Fibroblast of peridontal ligament (primary cell): Measurements from ENCODE around the gene NHS.

Source experiments
- DNase-seq: peaks from one replicate; pipeline ENCODE4 v3.0.0-alpha.2; 2010; ENCODE audit errors: extremely low read depth

NHS gene

DNA sequence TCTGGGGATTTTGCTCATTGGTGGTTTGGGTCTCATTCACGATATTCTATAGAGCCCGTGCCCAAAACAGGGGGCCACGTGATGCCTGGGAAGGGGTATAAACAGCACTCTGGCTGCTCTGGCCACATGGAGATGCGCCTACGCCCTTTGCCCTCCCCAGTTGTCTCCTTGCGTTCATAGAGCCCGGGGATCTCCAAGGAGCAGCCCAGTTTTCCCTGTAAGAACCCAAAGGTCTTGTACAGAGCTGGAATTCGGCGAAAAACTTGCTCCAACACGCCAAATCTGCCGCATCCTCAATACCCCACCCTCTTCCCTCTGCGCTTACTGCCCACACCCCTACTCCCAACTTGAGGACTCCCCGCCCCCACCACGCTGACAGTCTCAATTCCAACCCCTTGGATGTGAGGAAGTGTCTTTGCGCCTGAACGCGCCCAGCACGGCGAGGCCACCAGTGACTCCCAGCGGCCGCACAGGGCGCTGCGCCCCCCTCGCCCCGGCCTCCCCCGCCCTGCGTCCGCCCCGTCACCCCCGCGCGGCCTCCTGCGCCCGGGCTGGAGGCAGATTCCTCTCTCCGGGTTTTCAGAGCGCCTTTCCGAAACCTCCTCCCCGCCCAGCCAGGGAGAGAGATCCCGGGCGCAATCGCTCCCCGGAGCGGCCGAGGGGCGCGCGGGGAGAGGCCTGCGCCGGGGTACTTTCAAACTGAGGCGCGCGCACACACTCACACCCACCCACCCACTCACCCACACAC lies at the start of gene NHS:
NHS (plus strand) TSS at position 582 of the 748 bp plus-strand sequence. CDS start 558 bp downstream, outside the sequence.
- peak; percentile 67 for DNase-seq

DNA sequence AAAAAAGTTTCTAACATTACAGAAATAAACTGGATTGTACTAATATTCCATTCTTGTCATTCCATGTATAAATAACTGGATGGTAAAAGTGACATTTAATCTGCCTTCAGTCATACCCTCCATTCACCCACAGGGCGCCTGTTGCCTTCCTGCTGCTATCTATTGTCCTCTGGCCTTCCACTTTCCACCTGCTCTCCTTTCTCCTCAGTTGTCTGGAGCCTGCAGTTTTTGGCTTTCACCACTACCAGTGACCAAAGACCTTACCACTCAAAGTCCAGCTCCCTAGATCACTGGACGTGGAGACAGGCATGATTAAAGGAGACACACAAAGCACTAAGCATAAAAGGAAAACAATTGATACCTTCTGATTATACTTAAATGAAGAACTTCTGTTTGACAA lies 46.2 kb upstream of the NHS start:
- no peak for DNase-seq

DNA sequence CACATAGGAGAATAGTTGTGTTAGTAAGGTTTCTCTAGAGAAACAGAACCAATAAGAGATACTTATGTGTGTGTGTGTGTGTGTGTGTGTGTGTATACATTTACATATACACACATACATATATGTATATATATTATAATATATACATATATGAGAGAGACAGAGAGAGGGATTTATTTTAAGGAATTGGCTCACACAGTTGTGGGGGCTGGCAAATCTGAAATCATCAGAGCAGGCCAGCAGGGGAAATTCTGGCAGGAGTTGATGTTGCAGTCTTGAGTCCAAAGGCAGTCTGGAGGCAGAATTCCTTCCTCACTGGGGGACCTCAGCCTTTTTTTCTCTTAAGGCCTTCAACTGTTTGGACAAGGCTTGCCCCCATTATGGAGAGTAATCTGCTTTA lies 38.6 kb upstream of the NHS start:
- no peak for DNase-seq

DNA sequence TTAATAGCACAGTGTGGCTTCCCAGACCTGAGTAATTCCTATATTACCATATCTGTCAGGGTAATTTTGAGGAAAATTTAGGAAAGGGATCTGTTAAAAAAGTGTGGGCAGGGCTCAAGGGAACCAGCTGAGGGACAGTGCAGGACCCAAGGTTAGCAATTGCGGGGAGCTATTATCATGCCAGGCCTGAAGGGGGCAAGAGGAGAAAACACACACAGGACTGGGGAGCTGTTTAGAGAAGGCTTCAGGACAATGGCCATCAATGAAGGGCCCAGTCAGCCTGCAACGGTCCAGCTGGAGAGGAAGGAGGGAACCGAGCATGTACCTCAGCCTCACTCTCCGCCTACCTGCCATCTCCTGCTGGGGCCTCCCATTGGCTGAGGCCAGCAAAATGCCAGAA lies 19.0 kb upstream of the NHS start:
- DNase-seq = no peak

DNA sequence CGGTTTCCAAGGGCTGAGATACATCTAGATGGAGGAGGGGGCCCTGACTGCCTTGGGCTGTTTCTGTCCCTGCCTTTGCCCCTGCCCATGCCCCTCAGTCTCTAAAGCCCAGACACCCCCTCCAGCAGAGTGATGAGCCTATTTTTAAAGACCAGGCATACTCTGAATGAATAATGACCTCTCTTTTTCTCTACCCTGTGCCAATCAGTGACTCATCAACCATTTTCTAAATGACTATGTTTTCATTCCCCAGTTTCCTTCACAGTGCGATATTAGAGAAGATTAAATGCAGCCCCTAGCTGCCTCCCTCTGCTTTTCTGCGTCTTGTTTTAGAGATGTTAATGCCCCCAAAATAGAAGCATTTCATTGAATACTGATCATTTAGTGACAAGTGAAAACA lies 15.5 kb upstream of the NHS start:
- peak; percentile 38 for DNase-seq

DNA sequence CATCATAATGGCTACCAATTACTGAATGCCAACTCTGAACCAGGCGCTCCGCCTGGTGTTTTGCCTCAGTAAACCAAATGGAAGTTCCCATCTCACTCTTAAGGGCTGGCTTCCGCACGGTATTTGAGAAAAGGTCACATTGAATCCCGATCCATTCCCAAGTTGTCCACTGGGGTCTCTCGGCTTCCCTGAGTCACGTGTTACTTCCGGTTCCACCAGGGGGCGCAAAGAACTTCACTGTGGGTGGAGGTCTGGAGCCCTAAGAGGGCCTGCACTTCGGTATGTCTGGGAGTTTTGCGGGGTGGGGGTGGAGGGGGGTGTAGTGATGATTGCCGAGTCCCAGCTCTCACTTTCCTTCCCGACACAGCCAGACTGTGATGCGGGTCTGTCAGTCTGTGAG lies 13.4 kb upstream of the NHS start:
- no peak for DNase-seq

DNA sequence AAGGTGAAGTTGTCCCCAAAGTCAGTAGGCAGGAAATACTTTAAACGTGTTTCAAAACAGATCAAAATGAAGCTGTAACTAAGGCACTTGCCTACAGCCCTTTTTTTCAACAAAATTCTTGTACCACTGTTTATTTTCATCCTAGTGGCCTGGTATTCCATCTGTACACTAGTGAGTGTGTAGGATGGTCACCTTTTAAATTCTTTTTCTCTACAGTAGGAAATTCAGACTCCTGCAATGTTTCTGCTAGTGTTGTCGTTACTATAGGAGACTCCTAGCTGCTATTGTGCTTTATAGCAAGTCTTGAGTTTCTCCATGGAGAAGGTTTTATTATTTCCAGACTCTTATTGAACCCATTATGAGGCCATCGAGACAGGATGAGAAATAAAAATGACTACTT lies 7.0 kb upstream of the NHS start:
- DNase-seq = no peak

DNA sequence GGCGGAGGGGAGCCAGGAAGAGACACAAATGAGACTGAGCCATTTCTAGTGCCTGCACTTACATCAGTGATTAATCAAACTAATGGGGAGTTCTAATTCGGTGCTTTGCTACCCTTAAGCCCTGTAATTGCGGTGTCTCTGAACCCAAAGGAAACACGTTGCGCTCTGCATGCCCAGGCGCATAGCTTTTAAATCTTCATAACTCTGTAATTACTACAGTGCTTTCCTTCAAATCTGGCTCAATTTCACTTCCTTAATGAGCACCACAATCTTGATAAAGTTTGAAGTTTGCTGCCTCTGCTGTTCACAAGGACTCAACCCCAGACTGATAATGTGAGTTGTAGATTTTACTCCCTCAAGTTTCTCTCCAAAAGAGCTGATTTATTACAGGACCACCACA lies 5.7 kb upstream of the NHS start:
- no peak for DNase-seq

DNA sequence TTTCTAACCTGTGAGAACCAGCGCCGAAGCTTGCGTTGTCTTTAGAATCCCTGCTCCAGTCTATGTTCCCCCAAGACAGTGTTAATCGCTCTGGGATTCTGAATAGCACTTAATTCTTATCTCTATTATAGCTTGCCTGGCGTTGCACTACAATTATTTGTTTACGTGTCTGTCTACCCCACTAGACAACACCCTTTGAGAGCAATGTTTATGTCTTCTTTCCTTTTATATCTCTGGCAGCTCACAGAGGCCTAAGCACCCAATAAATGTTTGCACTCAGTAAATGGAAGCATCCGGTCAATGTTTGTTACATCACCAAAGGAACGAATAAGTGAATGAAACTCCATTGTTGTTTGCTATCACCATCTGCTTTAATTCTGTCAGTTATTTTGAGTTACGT lies 4.8 kb upstream of the NHS start:
- DNase-seq = no peak

DNA sequence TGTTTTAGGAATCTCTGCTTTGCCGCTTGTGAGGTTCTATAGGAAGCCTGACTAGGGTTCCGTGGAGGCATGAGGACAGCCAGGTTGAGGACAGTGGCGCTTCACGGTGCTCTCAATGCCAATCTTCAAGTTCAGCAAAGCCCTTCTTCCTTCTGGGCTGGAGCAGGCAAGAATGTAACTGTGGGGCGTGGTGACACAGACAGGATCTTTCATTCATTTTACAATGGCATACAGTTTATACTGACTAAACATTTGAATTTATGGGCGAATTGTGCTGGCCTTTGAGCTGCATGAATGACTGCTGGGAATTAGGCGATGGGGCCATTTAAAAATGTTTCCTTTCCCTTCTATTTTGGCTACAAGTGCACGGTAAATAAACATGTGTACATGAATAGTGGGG lies 2.9 kb upstream of the NHS start:
- DNase-seq = no peak

DNA sequence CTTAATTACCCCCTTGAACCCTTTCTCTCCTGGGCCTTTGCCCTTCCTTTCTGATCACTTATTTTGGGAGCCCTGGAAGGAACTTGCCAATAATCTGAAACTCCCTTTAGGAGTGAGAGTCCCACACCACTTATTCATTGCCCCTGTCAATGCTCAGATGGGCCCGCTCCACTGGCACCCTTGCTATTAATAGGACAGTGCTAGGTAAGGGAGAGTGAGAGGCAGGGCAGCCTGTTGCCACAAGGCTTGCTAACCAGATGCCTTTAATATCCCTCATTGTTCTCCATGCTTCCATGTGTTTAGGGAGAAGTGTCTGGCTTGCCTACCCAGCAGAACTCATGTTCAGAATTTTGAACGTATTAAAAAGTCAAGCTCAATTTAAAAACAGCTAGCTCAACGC lies 1.7 kb upstream of the NHS start:
- DNase-seq = no peak

DNA sequence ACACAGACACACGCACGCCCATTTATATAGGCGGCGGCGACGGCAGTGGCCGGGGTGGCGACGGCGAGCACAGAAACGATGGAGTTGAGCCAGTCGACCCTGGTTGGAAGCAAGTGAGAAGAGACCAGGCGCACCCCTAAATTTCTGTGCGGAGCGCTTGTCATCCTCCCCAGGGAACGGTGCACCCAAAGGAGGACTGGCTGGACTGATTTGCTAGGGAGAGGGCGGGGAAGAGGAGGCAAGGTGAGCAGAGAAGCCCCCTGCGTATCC lies 302 bp downstream of the NHS start:
- DNase-seq = no peak

DNA sequence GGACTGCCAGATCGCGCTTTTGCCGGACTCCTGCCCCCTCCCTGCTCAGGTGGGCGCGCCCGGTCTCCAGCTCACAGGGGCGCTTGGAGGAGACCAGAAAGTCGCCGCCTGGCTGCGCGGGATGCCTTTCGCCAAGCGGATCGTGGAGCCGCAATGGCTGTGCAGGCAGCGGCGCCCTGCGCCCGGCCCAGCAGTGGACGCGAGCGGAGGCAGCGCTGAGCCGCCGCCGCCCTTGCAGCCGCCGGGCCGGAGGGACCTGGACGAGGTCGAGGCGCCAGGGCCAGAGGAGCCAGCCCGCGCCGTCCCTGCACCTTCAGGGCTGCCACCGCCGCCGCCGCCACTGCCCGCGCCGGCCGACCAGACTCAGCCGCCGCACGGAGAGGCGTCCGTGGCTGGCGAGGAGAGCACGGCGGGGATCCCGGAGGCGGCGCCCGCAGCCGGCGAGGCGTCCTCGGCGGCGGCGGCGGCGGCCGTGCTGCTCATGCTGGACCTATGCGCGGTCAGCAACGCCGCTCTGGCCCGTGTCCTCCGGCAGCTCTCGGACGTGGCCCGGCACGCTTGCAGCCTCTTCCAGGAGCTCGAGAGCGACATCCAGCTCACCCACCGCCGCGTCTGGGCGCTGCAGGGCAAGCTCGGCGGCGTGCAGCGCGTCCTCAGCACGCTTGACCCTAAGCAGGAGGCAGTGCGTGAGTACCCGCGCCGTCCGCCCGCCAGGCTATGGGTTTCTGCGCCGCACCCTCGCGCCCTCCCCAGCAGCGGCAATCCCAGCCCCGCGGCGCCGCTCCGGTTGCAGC lies 834 bp downstream of the NHS start:
- peak; percentile 13 for DNase-seq

DNA sequence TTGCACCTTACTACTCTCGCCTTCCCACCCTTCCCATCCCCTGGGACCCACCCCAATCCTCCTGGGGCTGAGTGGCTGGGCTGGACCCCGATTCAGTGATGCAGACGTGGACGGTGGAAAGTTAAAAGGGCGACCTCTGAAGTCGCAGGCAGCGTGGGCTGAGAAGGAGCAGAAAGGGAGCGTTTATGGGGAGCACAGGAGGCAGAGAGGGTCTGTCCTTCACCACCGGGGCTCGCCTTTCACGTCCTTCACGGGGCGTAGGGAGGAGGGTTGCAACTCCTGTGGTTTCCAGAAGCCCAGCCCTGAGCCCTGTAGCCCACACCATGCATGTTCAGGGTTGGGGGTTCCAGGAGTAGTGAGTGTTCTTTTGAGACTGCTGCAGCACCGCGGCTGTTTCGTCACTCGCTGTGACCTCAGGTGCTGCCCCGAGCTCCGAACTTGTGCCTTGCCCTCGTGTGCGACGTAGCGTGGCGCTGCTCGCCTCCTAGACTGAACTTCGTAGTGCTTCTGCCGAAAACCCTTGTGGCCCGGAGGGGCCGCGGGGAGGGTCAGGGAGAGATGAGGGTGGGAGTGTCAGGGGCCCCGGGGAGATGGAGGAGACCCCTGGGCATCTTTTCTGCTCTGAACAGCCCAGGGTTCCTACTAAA lies 1.6 kb downstream of the NHS start:
- no peak for DNase-seq

DNA sequence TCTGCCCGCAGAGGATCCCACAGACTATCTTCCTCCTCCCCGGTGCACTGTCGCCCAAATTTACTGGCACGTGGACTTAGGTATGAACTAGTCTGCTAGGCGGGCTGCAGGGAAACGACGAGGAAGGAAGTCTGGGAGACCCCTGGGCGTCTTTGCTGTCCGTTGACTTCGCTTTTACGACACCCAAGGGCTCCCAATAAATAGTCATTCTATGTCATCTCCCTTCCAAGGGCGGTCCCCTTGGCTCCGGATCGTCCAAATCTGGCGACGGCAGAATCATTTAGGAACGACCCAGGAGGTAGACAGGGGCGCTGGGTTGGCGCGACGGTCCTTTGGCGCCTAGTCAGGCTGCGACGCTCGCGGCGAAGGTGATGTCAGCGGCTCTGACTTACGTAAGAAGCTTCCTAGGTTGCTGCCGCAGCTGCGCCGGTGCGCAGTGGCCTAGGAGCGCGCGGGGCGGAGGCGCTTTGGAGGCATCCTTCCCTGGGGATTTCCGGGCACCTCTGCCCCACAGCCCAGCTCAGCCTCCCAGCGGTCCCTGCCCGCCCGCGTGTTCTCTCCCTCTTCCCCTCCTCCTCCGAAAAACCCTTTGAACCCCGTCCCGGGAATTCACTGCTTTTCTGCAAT lies 2.2 kb downstream of the NHS start:
- DNase-seq = peak; percentile 34

DNA sequence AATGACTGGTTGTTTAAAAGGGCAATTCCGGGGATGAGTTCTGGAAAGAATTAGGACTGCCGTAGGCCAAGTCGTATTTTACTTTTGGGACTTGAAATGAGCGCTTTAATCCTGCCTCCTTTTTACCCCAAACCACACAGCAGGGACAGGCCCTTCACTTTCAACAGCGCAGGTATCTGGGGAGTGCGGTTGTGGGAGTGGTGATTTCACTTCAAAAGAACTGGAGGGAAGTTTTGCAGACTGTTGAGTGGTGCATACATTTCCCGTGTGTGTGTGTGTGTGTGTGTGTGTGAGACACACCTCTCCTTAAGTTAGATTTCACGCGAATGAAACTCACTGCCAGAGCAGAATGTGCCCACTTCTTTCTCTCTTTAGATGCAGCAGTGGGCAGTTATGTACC lies 2.8 kb downstream of the NHS start:
- peak; percentile 17 for DNase-seq

DNA sequence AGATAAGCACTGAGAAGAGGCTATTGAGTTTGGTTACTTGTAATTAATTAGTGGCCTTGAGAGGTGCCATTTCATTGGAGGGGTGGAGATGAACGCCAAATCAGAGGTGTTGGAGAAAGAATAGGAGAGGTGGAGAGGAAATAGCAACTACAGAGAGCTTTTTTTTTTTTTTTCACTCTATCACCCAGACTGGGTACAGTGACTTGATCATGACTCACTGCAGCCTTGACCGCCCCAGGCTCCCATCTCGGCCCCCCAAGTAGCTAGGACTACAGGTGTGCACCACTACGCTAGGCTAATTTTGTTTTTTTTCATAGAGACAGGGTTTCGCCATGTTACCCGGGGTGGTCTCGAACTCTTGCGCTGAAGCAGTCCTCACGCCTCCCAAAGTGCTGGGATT lies 5.2 kb downstream of the NHS start:
- no peak for DNase-seq

DNA sequence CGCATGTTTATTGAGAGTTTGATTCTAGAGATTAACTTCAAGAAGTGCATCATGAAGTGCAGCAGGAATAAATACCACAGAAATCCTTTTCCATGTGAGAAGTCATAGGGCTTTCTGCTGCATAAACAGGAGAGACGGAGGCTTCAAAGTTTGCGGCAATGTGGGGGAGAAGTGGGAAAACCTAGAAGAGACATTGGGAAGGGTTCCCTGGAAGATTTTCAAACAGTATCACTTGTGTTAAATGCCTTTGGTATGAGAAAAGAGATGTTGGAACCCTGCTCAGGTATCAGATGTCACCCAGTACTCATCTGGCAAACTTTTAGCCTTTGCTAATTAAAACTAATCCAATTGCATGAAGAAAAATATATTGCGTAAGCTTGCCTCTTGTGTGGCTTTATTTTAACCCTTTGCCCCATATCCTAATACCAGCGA lies 15.4 kb downstream of the NHS start:
- no peak for DNase-seq

DNA sequence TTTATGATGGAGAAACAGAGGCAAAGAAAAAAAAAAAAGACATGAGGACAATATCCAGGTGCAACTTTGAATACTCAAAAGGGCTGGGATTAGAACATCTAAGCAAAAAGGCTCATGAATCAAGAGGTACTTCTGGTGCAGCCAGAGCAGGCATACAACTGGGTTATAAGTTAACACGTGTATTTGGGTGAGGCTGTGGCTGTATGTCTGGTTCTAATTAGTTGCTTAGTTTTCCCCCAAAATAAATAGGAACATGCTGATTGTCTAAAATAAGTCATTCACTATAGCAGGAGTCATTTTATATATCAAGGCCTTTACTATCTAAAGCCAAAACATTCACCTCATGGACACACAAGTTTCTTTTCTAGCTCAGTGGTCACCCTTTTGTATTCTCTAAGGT lies 20.2 kb downstream of the NHS start:
- peak; percentile 59 for DNase-seq

DNA sequence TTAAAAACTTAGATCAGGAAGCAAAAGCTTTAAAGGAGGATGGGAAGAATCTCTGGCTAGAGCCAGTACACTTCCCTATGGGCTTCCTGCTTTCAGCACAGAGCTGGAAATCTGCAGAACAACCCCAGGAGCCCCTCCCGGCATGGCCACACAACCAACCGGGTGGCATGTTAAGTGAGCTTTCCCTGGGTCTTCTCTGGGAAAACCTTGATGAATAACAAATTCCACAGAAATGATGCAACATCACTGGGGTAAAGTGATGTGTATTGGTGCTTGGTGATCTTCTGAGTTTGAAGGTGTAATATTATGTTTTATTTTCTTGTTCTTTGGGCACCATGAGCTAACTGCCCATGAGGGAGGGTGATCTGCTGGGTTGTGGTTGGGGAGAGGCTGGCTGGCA lies 22.1 kb downstream of the NHS start:
- no peak for DNase-seq

DNA sequence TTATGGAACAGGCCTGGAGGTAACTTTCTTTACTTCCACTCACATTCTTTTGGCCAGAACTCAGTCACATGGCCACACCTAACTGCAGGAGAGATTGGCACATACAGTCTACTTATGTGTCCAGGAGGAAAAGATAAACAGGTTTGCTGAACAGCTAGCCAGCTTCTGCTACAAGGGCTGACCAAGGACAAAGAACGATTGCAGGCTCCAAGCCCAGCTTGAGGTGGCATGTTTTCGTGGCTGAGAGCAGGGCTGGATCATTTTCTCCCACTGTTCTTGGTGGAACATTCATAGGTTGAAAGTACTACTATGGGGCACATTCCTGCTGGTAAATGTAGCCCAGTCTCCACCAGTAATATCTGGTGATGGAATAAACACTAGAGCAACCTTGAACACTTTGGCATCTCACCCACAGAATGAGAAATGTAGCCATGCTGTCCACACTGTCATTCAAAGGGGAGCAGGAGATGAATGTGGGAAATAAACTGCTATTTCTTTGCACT lies 28.2 kb downstream of the NHS start:
- no peak for DNase-seq

DNA sequence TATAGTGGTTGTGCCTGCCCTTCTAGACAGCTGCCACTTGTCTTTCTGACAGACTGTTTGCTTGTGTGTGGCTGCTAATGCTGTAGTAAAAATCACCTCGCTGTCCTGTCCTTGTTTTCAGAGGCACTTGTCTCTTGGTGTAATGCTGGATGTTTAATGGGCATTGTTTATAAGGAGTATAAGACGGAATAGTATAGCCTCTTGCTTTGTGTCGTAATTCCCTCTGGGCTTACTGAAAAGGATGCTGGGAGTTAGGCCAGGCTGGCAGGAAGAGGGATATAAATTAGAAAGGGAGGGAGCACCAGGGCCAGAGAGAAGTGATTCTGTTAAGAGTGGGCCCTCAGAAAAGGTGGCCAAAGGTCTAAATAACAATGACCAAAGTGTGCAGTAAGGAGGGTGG lies 29.0 kb downstream of the NHS start:
- no peak for DNase-seq
